C4-2B (cell line): ENCODE measurements around the gene DCAF5.

Experiments
- ZFX ChIP-seq: fragments of 450-650 bp; IDR thresholded peaks from 2 replicates; pipeline ENCODE4 v1.6.1; 2017
- TF ChIP-seq, protein P1 (sequence below): fragments of 450-650 bp; conservative IDR thresholded peaks from 2 replicates; pipeline ENCODE4 v1.5.1; 2017; ENCODE audit warnings: mild to moderate bottlenecking

DNA sequence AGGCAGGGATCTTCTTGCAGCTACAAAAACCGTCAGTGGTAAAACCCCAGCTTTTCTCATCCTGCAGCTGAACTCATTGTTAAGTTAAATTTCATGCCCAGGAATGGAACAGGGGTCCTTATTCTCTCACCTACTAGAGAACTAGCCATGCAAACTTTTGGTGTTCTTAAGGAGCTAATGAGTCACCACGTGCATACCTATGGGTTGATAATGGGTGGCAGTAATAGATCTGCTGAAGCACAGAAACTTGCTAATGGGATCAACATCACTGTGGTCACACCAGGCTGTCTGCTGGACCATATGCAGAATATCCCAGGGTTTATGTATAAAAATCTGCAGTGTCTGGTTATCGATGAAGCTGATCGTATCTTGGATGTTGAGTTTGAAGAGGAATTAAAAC, 68.9 kb downstream of the DCAF5 start:
- TF ChIP-seq, protein P1, sequence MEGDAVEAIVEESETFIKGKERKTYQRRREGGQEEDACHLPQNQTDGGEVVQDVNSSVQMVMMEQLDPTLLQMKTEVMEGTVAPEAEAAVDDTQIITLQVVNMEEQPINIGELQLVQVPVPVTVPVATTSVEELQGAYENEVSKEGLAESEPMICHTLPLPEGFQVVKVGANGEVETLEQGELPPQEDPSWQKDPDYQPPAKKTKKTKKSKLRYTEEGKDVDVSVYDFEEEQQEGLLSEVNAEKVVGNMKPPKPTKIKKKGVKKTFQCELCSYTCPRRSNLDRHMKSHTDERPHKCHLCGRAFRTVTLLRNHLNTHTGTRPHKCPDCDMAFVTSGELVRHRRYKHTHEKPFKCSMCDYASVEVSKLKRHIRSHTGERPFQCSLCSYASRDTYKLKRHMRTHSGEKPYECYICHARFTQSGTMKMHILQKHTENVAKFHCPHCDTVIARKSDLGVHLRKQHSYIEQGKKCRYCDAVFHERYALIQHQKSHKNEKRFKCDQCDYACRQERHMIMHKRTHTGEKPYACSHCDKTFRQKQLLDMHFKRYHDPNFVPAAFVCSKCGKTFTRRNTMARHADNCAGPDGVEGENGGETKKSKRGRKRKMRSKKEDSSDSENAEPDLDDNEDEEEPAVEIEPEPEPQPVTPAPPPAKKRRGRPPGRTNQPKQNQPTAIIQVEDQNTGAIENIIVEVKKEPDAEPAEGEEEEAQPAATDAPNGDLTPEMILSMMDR: no peak
- no peak for TF ChIP-seq ZFX
